ENCODE results near the gene ZNF469.

Gene ZNF469

GRCh38 chr16:88430185-88430523, 47.4 kb downstream of the ZNF469 start:
- no peaks in the 10 kb centered on the region for H3K9me3 ChIP-seq (ENCODE audit: low read depth, low read length)
- no peaks in the 10 kb centered on the region for H3K36me3 ChIP-seq (ENCODE audit: insufficient read depth, low read length)
- TF ChIP-seq POLR2AphosphoS5 (IDR thresholded peaks at IDR 0.05; ENCODE audit: borderline replicate concordance, low read depth, low read length) (no peak), FOXP2 (optimal IDR thresholded peaks at IDR 0.05; ENCODE audit: control extremely low read depth, extremely low read length, insufficient read depth) (no peak), EZH2 (IDR thresholded peaks at IDR 0.05) (no peak)
- H3K9ac ChIP-seq (ENCODE audit: insufficient read length), result no peak overlapping the region
- no peak overlapping the region for H3K4me3 ChIP-seq
- no peak for DNase-seq (ENCODE audit: low read depth, low spot score)
- H3K27ac ChIP-seq, result no peak overlapping the region

- no peak overlapping the region for H3K27ac ChIP-seq
- no peaks in the 10 kb centered on the region for H3K36me3 ChIP-seq (ENCODE audit: insufficient read depth, low read length)
- H3K9me3 ChIP-seq (ENCODE audit: low read depth, low read length), result no peaks in the 10 kb centered on the region
- no peak overlapping the region for H3K4me3 ChIP-seq
- no peak overlapping the region for H3K9ac ChIP-seq (ENCODE audit: insufficient read length)
- TF ChIP-seq FOXP2 (optimal IDR thresholded peaks at IDR 0.05; ENCODE audit: control extremely low read depth, extremely low read length, insufficient read depth), result no peak
- TF ChIP-seq EZH2 (IDR thresholded peaks at IDR 0.05), result peak; percentile 73
- no peak for DNase-seq (ENCODE audit: low read depth, low spot score)
These were observed 48.0 kb downstream of the ZNF469 start for GRCh38 chr16:88430524-88431446.

GRCh38 chr16:88431651-88432050, 48.9 kb downstream of the ZNF469 start:
- DNase-seq (ENCODE audit: low read depth, low spot score), result no peak
- H3K27ac ChIP-seq, result no peak overlapping the region
- H3K9me3 ChIP-seq (ENCODE audit: low read depth, low read length), result no peaks in the 10 kb centered on the region
- TF ChIP-seq FOXP2 (optimal IDR thresholded peaks at IDR 0.05; ENCODE audit: control extremely low read depth, extremely low read length, insufficient read depth), result no peak
- TF ChIP-seq POLR2AphosphoS5 (IDR thresholded peaks at IDR 0.05; ENCODE audit: borderline replicate concordance, low read depth, low read length), result no peak
- TF ChIP-seq EZH2 (IDR thresholded peaks at IDR 0.05), result no peak
- no peaks in the 10 kb centered on the region for H3K36me3 ChIP-seq (ENCODE audit: insufficient read depth, low read length)
- no peak overlapping the region for H3K9ac ChIP-seq (ENCODE audit: insufficient read length)
- no peak overlapping the region for H3K4me3 ChIP-seq

GRCh38 chr16:88432174-88432573, 49.4 kb downstream of the ZNF469 start:
- TF ChIP-seq EZH2 (IDR thresholded peaks at IDR 0.05) (no peak), POLR2AphosphoS5 (IDR thresholded peaks at IDR 0.05; ENCODE audit: borderline replicate concordance, low read depth, low read length) (no peak), FOXP2 (optimal IDR thresholded peaks at IDR 0.05; ENCODE audit: control extremely low read depth, extremely low read length, insufficient read depth) (no peak)
- no peak overlapping the region for H3K4me3 ChIP-seq
- no peaks in the 10 kb centered on the region for H3K36me3 ChIP-seq (ENCODE audit: insufficient read depth, low read length)
- H3K9ac ChIP-seq (ENCODE audit: insufficient read length), result no peak overlapping the region
- H3K9me3 ChIP-seq (ENCODE audit: low read depth, low read length), result no peaks in the 10 kb centered on the region
- DNase-seq (ENCODE audit: low read depth, low spot score), result no peak
- no peak overlapping the region for H3K27ac ChIP-seq

All from SK-N-MC (cell line).